GM12874 (cell line): ENCODE measurements around the gene RAB7B.

Source experiments
- CTCF ChIP-seq: IDR thresholded peaks from 2 replicates; pipeline ENCODE4 v1.5.1; 2011; ENCODE audit warnings: low read depth, mild to moderate bottlenecking, control low read depth, low read length, moderate library complexity; ENCODE audit not compliant: insufficient read depth

RAB7B gene

GRCh38 chr1:206002871-206003801, at the start of gene RAB7B:
RAB7B (minus strand) TSS chr1:206003395; CDS start chr1:205994135, 9,260 bp downstream.
- no peak for TF ChIP-seq CTCF

GRCh38 chr1:206050655-206051235, 47.5 kb upstream of the RAB7B start:
- TF ChIP-seq CTCF, result no peak

GRCh38 chr1:206049919-206050600, 46.9 kb upstream of the RAB7B start:
- no peak for TF ChIP-seq CTCF

- TF ChIP-seq CTCF, result no peak
Observed at GRCh38 chr1:206049293-206049692, 46.1 kb upstream of the RAB7B start.

- TF ChIP-seq CTCF, result no peak
Observed at GRCh38 chr1:206048582-206048981, 45.4 kb upstream of the RAB7B start.

- no peak for TF ChIP-seq CTCF
Observed at GRCh38 chr1:206047271-206047670, 44.1 kb upstream of the RAB7B start.

- no peak for TF ChIP-seq CTCF
Observed at GRCh38 chr1:206041640-206042039, 38.4 kb upstream of the RAB7B start.
